Colonic mucosa (tissue), 4 donors: ENCODE results near the gene ATP6AP1. TPM values are rescaled to one million over a fixed set of nuclear protein-coding genes. Genes with fewer than 3 reads are reported as not detected.

ENCODE experiments used
- DNase-seq: peaks from one replicate; pipeline ENCODE4 v3.0.0-alpha.2; 2020
- H3K27ac ChIP-seq: fragments of 200-600 bp; one replicate; pipeline ENCODE4 v1.8.0; 2021
- H3K27me3 ChIP-seq: fragments of 200-600 bp; one replicate; pipeline ENCODE4 v1.8.0; 2021
- H3K36me3 ChIP-seq: fragments of 200-600 bp; one replicate; pipeline ENCODE4 v1.8.0; 2021
- H3K4me1 ChIP-seq: fragments of 200-600 bp; one replicate; pipeline ENCODE4 v1.8.0; 2021; ENCODE audit warnings: mild to moderate bottlenecking
- H3K4me3 ChIP-seq: fragments of 200-600 bp; one replicate; pipeline ENCODE4 v1.8.0; 2021
- H3K9ac ChIP-seq, 2 donors: one replicate each; pipeline ENCODE4 v1.7.0; 2013; ENCODE audit warnings: control low read depth in 2 of 2, low read depth in 2 of 2, low read length in 2 of 2
- H3K9me3 ChIP-seq: fragments of 200-600 bp; one replicate; pipeline ENCODE4 v1.8.0; 2021
- CTCF ChIP-seq: fragments of 200-600 bp; IDR thresholded peaks from one replicate; pipeline ENCODE4 v1.8.0; 2022; ENCODE audit warnings: antibody characterized with exemption, mild to moderate bottlenecking
- intact Hi-C: fragments of 100-400 bp; cut with DNase I; formaldehyde crosslinking; loops from one replicate; pipeline ENCODE4 v1.14.1; 2022
- total RNA-seq, 2 donors: library from RNA; stranded (reverse); fragmentation: NEBNext Ultra II Directional in 1 of 2; extraction: Animal tissue kit (Norgen Biotek cat#: 25700) in 1 of 2; gene quantifications; one replicate each; pipeline ENCODE4 v1.2.1, GENCODE V29; 2021
- donor health status: healthy.
- donor health status: DM: no; HTN: no; CAD: no.
- donor health status: DM: no; HTN: no; CAD: no.

ATP6AP1 gene
- total RNA-seq, 2 donors from 2014 or later: 86.3 to 96.9 TPM

- Histone ChIP-seq H3K36me3 (no peaks in the 10 kb centered on the region), H3K27ac (no peak overlapping the region), H3K27me3 (no peaks in the 10 kb centered on the region), H3K4me3 (no peak overlapping the region), H3K9me3 (no peaks in the 10 kb centered on the region), H3K4me1 (no peaks in the 10 kb centered on the region), H3K9ac (no peak overlapping the region)
- no peak for TF ChIP-seq CTCF
- intact Hi-C loops: no loop called here
- no peak for DNase-seq
Observed at GRCh38 chrX:154440623-154441357, 12.3 kb downstream of the ATP6AP1 start.

DNA sequence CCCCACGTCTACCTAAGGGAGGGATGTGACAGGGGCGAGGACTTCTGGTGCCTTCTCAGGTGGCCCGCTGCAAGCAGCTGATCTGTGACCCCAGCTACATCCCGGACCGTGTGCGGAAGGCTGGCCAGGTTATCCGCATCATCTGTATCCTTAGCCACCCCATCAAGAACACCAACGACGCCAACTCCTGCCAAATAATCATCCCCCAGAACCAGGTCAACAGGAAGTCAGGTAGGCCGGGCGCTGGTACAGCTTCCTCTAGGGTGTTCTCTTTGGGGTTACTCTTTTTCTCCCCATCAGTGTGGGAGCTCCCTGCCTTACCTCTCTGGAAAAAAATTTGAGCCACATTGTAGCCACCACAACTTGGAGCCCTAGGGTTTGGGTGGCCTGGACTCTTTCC lies 13.1 kb downstream of the ATP6AP1 start:
- Histone ChIP-seq H3K9ac (no peak overlapping the region), H3K4me3 (no peak overlapping the region), H3K36me3 (no peaks in the 10 kb centered on the region), H3K9me3 (no peaks in the 10 kb centered on the region), H3K27ac (no peak overlapping the region), H3K4me1 (no peaks in the 10 kb centered on the region), H3K27me3 (no peaks in the 10 kb centered on the region)
- no peak for DNase-seq
- no peak for TF ChIP-seq CTCF
- intact Hi-C loops: no loop called here

- Histone ChIP-seq H3K4me3 (no peak overlapping the region), H3K27me3 (no peaks in the 10 kb centered on the region), H3K9ac (no peak overlapping the region), H3K27ac (no peak overlapping the region), H3K4me1 (no peaks in the 10 kb centered on the region), H3K9me3 (no peaks in the 10 kb centered on the region), H3K36me3 (no peaks in the 10 kb centered on the region)
- TF ChIP-seq CTCF: no peak
- intact Hi-C loops: no loop called here
- no peak for DNase-seq
Observed at GRCh38 chrX:154441984-154442707, 13.7 kb downstream of the ATP6AP1 start.

DNA sequence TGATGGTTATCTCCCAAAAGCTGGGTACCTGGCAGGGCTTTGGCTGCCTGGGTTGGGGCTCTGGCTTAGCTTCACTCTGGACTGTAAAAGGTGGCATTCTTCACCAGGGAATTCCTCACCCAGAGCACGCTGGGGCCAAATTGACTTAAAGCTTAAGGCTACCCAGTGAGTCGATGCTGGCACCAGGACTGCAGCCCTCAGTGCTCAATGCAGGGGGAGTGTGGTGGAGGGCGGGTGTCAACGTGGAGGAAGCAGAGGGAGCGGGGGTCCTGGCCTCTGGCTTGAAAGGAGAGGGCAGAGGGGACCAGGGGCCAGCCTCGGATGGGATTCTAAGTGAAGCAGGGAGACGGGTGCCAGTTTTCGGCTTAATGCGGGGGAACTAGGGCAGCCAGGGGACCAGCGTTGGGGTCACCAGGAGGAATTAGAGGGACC lies 15.0 kb downstream of the ATP6AP1 start:
- Histone ChIP-seq H3K9ac (peak overlapping the region; percentile 46 to 72), H3K4me1 (no peaks in the 10 kb centered on the region), H3K9me3 (no peaks in the 10 kb centered on the region), H3K27ac (peak overlapping the region; percentile 65), H3K36me3 (peaks cover under 1% of the 10 kb centered on the region), H3K4me3 (peak overlapping the region; percentile 54), H3K27me3 (no peaks in the 10 kb centered on the region)
- DNase-seq: no peak
- TF ChIP-seq CTCF: no peak
- intact Hi-C loops: no loop called here

DNA sequence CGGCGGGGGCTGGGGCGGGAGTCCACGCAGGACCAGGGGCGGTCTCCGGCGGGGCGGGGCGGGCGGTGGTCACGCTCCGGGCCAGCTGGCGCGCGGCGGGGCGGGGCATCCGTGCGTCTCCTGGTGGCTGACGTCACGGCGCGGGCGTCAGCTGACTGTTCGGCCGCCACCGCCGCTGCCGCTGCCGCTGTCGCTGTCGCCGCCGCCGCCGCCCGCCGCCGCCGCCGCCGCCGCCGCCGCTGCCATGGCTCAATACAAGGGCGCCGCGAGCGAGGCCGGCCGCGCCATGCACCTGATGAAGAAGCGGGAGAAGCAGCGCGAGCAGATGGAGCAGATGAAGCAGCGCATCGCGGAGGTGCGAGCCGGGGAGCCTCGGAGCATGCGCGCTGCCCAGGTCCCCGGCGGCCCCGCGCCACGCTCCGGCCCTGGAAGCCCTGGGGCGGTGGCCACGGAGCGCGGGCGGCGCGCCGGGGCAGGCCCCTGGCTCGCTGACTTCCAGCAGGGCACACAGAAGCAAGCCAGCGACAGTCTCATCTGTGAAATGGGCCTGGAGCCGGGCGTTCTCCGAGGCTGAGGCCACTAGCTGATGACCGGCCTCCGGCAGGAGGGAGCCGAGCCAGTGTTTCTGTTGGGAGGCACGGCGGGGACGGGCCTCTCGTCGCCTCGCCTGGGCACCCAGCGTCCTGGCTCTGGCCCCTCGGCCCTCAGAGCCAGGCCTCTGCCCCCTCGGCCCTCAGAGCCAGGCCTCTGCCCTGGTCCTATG lies 15.7 kb downstream of the ATP6AP1 start, which contains the start of gene FAM50A:
TSS of gene FAM50A (plus strand) at position 150 of the 763 bp plus-strand sequence. CDS start at position 245, 95 bp downstream.
- intact Hi-C loops: no loop called here
- Histone ChIP-seq H3K27ac (peak within 1 kb of the TSS; percentile 65), H3K4me1 (no peaks in the 10 kb centered on the region), H3K9me3 (no peaks in the 10 kb centered on the region), H3K9ac (peak within 1 kb of the TSS; percentile 72 to 81), H3K4me3 (peak within 1 kb of the TSS; percentile 54), H3K27me3 (no peaks in the 10 kb centered on the region), H3K36me3 (peaks cover 7% of the 10 kb centered on the region)
- DNase-seq: peak; percentile 79
- no peak for TF ChIP-seq CTCF
